Adrenal gland (tissue), 12 donors: Measurements from ENCODE around the gene MMP24. TPM values are rescaled to one million over a fixed set of nuclear protein-coding genes. Genes with fewer than 3 reads are reported as not detected.
A peak's percentile ranks its signal among the peaks of the same experiment; 100 is the strongest.

Experiments used
- DNase-seq, 7 donors: peaks; one replicate each; pipeline ENCODE4 v3.0.0-alpha.2; 2019 to 2020
- H3K27ac ChIP-seq, 5 donors: fragments of 200-600 bp; sonication (generic) in 4 of 5; 1 replicate in 3 of 5; 2 replicates in 2 of 5; pipeline versions ENCODE4 v1.5.1 to v1.8.0; 2016 to 2020; ENCODE audit warnings: mild to moderate bottlenecking in 1 of 5
- H3K27me3 ChIP-seq: fragments of 200-600 bp; 2 replicates; pipeline ENCODE4 v1.8.0; 2021
- H3K36me3 ChIP-seq, 2 donors: fragments of 200-600 bp; replicated peaks in 1 of 2; 1 replicate in 1 of 2; 2 replicates in 1 of 2; pipeline versions ENCODE4 v1.5.1 to v1.8.0; 2018 to 2022
- H3K4me1 ChIP-seq, 2 donors: fragments of 200-600 bp; replicated peaks in 1 of 2; 1 replicate in 1 of 2; 2 replicates in 1 of 2; pipeline versions ENCODE4 v1.5.1 to v1.8.0; 2018 to 2021
- H3K4me3 ChIP-seq, 4 donors: fragments of 200-600 bp; sonication (generic) in 3 of 4; one replicate each; pipeline ENCODE4 v1.5.1; 2016 to 2018
- H3K9me3 ChIP-seq, 3 donors: fragments of 200-600 bp; sonication (generic) in 1 of 3; replicated peaks in 1 of 3; 1 replicate in 2 of 3; 2 replicates in 1 of 3; pipeline versions ENCODE4 v1.5.1 to v1.8.0; 2016 to 2021
- POLR2A ChIP-seq, 2 donors: fragments of 450-650 bp; IDR thresholded peaks; one replicate each; pipeline ENCODE4 v1.6.1; 2017; ENCODE audit warnings: antibody characterized with exemption in 2 of 2, mild to moderate bottlenecking in 2 of 2, moderate library complexity in 1 of 2
- WGBS, 4 donors: extraction: QIAGEN DNeasy Blood & Tissue Kit in 2 of 4; methylation state at CpG; one replicate each; pipeline versions ENCODE4 v1.1.5 to v1.1.7; 2013 to 2017; 5-methylcytosine and 5-hydroxymethylcytosine counted together
- intact Hi-C, 2 donors: fragments of 100-400 bp; cut with DNase I; formaldehyde crosslinking; loops; one replicate each; pipeline versions ENCODE4 v1.14.1 to v1.15.0; 2022 to 2023
- polyA plus RNA-seq, 3 donors: library from polyadenylated mRNA; stranded (reverse); fragments of 200-250 nt in 2 of 3; fragments of 350-450 nt in 1 of 3; fragmentation: Illumina TruSeq in 1 of 3; extraction: RNeasy Lipid Tissue Mini Kit (QIAGEN cat#74804) in 1 of 3; gene quantifications; one replicate each; pipeline ENCODE4 v1.2.3, GENCODE V29; 2013 to 2014
- total RNA-seq, 9 donors: library from RNA; depleted of rRNA in 4 of 9; stranded (reverse); fragments of >200 nt in 4 of 9; fragments of 120-200 nt in 1 of 9; fragmentation: NEBNext Ultra II Directional in 1 of 9; extraction: Animal tissue kit (Norgen Biotek cat#: 25700) in 1 of 9; gene quantifications; one replicate each; pipeline versions ENCODE4 v1.1.0 to v1.2.4, GENCODE V29; 2013 to 2023
- TF ChIP-seq, protein P1 (sequence below), 6 experiments: fragments of 450-650 bp in 4 of 6; fragments of 200-600 bp in 2 of 6; sonication (generic) in 1 of 6; IDR thresholded peaks; 1 replicate in 5 of 6; 2 replicates in 1 of 6; pipeline versions ENCODE4 v1.5.1 to v1.8.0; 2016 to 2021; ENCODE audit warnings: antibody characterized with exemption in 6 of 6, mild to moderate bottlenecking in 2 of 6, moderate library complexity in 1 of 6
- donor health status: healthy with polysubstance abuse.
- donor health status: Bipolar disorder and iron deficiency.
- donor health status: DM: yes; HTN: yes; CAD: no.
- donor health status: DM: no; HTN: no; CAD: no.
- donor health status: DM: no; HTN: no; CAD: no.
- donor health status: DM: yes; HTN: yes; CAD: no.

The MMP24 gene
- total and polyA plus RNA-seq, 12 donors = 0.09 to 2.3 (median 1.3) TPM

DNA sequence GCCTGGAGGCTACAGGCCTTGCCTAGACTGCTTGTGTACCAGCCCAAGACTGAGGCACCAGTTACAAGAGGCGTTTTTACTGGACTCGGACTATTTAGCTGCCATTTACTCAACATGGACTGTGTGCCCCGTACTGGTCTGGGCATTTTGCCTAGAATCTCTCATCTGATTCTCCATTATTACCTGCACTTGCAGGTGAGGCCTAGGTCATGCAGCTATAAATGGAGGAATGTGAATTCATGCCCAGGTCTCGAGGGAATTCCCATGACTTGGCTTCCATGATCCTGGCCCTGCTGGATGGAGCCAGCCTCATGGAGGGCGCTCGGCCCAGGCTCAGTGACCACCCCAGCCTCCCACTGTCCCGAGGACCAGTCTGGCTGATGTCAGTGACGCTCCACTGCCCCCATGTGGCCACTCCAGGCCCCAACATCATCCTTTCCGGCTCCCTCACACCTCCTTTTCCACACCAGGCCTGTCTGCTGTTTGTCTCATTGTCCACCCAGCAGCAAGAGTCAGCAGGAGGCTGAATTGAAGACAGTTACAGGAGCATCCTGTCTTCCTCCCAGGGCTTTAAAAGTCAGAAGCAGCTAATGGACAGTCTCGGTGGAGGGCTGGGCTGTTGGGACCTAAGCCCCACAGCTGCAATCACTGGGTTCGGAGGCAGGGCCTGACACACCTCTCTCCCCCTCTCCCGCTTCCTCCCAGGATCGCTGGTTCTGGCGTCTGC is 42.7 kb downstream of the MMP24 start:
- Histone ChIP-seq H3K4me3 (no peak overlapping the region), H3K36me3 (peaks cover 0 to 31% of the 10 kb centered on the region in 2 donors), H3K4me1 (no peaks in the 10 kb centered on the region), H3K27ac (no peak overlapping the region), H3K9me3 (no peaks in the 10 kb centered on the region), H3K27me3 (no peaks in the 10 kb centered on the region)
- TF ChIP-seq, protein P1, sequence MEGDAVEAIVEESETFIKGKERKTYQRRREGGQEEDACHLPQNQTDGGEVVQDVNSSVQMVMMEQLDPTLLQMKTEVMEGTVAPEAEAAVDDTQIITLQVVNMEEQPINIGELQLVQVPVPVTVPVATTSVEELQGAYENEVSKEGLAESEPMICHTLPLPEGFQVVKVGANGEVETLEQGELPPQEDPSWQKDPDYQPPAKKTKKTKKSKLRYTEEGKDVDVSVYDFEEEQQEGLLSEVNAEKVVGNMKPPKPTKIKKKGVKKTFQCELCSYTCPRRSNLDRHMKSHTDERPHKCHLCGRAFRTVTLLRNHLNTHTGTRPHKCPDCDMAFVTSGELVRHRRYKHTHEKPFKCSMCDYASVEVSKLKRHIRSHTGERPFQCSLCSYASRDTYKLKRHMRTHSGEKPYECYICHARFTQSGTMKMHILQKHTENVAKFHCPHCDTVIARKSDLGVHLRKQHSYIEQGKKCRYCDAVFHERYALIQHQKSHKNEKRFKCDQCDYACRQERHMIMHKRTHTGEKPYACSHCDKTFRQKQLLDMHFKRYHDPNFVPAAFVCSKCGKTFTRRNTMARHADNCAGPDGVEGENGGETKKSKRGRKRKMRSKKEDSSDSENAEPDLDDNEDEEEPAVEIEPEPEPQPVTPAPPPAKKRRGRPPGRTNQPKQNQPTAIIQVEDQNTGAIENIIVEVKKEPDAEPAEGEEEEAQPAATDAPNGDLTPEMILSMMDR (IDR thresholded peaks at IDR 0.05) = peak; percentile 55 to 72 (median 66)
- no peak for TF ChIP-seq POLR2A (IDR thresholded peaks at IDR 0.05)
- intact Hi-C loops = no loop called here
- peak; percentile 55 to 85 (median 65) for DNase-seq
- WGBS, 4 donors = 55 to 62% (median 59%) methylated on average over 8 to 14 of the region's 14 CpGs

DNA sequence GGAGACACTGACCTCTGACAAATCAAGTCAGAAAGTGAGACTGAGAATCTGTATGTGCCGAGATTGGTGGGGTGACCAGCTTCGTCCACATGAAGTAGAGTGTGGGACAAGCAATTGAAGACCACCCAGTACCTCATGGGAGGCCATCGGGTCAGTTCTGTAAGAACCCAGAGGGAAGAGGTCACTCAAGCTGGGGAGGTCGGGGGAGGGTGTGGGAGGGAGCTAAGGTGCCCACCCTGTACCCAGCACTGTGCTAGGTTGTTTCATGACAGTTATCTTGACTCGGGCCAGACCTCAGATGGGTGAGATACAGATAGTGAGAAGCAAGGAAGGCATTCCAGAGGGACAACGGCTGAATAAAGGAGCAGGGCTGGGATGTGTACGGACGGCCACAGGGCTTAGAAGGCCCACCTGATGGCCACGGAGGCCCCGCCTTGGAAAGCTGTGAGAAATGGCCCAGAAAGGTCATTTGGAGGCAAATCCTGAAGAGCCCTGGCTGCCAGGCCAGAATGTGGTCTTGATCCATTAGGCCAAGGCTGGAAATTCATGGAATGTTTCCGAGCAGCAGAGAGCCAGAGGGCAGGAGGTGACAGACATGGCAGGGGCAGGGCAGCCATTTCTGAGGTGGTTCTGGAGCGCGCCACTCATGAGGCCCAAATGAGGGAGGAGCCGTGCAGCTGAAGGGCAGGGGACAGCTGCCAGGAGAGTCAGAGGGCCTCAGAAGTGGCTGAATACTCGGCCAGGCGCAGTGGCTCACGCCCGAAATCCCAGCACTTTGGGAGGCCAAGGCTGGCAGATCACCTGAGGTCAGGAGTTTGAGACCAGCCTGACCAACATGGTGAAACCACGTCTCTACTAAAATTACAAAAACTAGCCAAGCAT is 43.8 kb downstream of the MMP24 start:
- no peak for DNase-seq
- Histone ChIP-seq H3K27ac (no peak overlapping the region), H3K36me3 (peaks cover 0 to 34% of the 10 kb centered on the region in 2 donors), H3K27me3 (no peaks in the 10 kb centered on the region), H3K9me3 (no peaks in the 10 kb centered on the region), H3K4me3 (no peak overlapping the region), H3K4me1 (peaks cover 0 to 2% of the 10 kb centered on the region in 2 donors)
- 80 to 91% (median 86%) methylated on average over 16 to 19 of the region's 19 CpGs for WGBS, 4 donors
- TF ChIP-seq POLR2A (IDR thresholded peaks at IDR 0.05) = no peak
- TF ChIP-seq, protein P1 (IDR thresholded peaks at IDR 0.05) = no peak
- intact Hi-C loops = loop anchor here in 1 of 2 donors (10.0 kb wide), 1 partner anchor 125 kb away; the partner anchor contains the start of gene EDEM2

DNA sequence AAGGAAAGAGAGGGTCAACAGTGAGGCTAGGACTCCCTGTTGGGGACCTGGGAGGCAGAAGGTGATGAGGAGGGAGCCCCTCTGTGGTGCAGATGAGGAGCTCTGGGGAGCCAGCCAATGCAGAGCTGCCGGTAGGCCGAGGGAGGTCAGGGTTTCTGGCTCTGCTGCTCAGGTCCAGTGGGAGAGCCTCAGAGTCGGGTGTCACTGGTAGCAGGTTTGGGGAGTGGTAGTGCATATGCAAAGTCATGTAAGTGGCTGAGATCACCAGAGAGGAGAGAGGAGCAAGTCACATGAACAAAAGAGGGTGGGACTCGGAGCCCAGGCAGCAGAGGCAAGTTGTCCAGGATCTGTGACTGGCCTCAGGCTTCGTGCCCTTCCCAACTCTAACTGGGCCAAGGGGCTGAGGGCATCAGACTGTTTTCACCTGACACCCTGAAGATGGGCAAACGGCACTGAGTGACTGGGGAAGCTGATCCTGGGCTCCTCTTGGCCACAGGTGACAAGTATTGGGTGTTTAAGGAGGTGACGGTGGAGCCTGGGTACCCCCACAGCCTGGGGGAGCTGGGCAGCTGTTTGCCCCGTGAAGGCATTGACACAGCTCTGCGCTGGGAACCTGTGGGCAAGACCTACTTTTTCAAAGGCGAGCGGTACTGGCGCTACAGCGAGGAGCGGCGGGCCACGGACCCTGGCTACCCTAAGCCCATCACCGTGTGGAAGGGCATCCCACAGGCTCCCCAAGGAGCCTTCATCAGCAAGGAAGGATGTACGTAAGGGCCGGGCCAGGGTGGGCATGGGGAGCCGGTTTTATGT is 44.8 kb downstream of the MMP24 start:
- Histone ChIP-seq H3K27ac (no peak overlapping the region), H3K36me3 (peaks cover 0 to 34% of the 10 kb centered on the region in 2 donors), H3K27me3 (no peaks in the 10 kb centered on the region), H3K9me3 (no peaks in the 10 kb centered on the region), H3K4me1 (peaks cover 8 to 13% of the 10 kb centered on the region in 2 donors), H3K4me3 (no peak overlapping the region)
- DNase-seq = no peak
- TF ChIP-seq, protein P1 (IDR thresholded peaks at IDR 0.05) = no peak
- TF ChIP-seq POLR2A (IDR thresholded peaks at IDR 0.05) = no peak
- 83 to 94% (median 91%) methylated on average over 6 to 20 of the region's 20 CpGs for WGBS, 4 donors
- intact Hi-C loops = loop anchor here in 1 of 2 donors (10.0 kb wide), 1 partner anchor 126 kb away; the partner anchor contains the start of gene EDEM2
